HG03558 (cell line): ENCODE results near the gene IL21.
A peak's percentile ranks its signal among the peaks of the same experiment; 100 is the strongest.
"Not testable (repeated sequence)": the region's sequence is repeated elsewhere in the genome, so short reads cannot be mapped to it uniquely, and the experiment has no call there.

Experiments used
- ATAC-seq: cut with Tn5 transposase; IDR thresholded peaks from one replicate; pipeline ENCODE4 v1.9.1; 2021; ENCODE audit warnings: moderate number of reproducible peaks; ENCODE audit not compliant: unreplicated experiment; ENCODE audit errors: extremely low read depth

IL21 gene

DNA sequence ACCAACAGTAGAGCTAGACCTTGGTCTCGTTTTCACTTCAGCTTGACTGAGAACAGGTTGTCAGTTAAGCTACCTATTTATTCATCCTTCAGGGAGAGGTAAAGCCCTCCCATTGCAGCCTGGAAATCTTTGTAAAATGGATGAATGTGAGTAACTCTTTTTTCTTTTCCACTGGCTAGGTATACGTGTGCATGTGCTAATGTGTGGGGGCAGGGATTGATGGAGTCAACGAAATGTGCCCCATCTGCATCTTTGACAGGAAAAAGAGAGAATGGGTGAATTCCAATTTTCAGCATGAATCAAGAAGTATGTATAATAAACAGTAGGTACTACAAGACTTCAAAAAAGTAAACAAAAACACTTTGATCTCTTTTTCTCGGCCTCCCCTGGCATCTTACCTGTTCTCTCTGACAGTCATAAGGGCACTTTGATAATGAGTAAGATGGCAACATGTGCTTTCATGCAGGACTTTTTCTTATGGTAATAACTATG, at the start of gene IL21:
TSS of gene IL21 (minus strand) at position 51 of the 492 bp plus-strand sequence. CDS start 55 bp downstream, outside the sequence.
- ATAC-seq = no peak

DNA sequence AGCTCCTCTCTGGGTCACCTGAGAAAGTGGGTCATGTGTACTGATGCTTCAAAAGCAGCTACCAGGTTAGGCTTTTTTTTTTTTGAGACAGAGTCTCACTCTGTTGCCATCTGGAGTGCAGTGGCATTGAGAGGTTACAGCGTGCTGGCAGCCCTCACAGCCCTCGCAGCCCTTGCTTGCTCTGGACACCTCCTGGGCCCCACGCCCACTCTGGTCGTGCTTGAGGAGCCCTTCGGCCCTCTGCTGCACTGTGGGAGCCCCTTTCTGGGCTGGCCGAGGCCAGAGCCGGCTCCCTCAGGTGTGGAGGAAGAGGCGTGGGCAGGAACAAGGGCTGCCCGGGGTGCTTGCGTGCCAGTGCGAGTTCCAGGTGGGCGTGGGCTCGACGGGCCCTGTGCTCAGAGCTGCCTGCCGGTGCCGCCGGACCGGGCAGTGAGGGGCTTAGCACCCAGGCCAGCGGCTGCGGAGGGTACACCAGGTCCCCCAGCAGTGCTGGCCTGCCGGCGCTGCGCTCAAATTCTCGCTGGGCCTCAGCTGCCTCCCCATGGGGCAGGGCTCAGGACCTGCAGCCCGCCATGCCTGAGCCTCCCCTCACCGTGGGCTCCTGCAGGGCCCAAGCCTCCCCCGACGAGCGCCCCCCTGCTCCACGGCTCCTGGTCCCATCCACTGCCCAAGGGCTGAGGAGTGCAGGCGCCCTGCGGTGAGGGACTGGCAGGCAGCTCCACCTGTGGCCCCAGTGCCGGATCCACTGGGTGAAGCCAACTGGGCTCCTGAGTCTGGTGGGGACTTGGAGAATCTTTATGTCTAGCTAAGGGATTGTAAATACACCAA, 49.3 kb upstream of the IL21 start:
- ATAC-seq = no peak

DNA sequence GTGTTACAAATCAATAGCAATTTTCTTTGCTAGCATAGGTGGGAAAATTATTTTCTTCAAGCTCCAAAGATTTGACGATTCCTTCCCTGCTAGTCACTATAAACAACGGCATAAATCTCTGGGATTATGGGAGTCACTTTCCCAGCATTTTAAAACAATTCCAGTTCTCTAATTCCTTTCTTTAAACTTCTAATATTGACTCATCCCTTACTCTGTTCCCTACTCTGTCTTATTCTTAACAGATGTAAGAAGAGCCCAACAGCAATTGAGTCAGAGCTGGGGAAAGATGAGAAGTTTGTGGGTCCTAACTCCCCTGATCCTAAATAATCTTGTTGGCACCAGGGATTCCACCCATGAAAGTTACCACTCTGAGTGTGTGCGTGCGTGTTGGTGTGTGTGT, 47.4 kb upstream of the IL21 start:
- no peak for ATAC-seq

DNA sequence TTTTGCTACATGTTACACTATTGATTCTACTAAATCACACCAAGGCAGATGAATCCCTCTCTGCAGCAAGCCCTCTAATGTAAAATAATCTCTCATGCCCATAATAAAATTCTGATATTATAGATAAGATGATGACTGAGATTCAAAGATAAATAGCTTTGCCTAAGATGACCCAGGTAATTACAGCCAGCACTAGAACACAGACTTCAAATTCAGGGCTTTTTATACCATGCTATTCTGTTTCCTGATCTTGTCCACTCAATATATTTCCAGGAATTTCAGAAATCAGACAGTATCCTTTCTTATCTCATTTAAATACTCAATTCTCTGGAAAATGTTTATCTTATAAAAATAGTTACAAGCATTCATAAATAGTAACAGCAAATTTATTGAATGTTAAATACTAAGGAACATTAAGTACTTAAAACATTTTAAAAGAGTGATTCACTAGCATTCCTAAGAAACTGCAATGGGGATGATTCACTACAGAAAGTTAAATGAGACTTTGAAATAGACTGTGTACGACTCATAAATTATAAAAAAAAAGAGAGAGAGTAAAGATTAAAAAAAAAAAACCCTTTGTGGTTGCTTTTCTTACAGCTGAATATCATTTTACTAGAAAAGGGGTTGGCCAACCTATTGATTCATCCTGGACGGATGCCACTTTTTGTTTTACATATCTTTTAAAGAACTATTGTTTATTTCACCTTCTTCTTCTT, 45.8 kb upstream of the IL21 start:
- no peak for ATAC-seq

DNA sequence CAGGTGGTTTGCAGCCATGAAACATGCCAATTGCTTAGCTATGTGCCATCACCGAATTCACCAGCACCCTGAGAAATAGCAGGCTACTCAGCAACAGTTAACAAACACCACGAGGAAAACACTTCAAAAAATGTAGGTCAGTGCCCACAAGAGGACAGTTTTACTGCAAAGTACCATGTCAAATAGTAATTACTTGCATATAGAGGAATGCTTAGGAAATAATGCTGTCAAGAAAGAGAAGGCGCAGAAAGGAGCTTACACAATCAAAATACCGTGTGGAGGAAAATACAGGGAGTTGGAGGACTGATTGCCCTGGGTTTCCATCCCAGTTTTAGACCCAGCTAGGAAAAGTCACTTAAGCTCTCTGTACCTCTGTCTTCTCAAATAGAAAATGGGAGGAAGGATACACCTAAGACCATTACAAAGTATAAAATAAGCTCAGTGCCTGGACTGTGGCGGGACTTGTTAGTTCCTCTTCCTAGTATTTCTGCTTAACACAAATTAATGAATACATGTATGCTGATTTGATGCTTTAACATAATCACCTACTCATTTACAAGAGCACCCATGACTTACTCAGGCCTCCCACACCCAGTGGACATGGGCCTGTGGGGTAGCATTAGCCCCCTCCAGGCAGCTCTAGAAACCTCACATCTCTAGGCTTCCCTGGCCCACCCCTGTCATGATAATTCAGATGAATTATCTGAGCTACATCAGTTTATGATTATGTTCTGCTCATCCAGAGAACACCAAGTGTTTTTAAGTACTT, 44.5 kb upstream of the IL21 start:
- no peak for ATAC-seq

DNA sequence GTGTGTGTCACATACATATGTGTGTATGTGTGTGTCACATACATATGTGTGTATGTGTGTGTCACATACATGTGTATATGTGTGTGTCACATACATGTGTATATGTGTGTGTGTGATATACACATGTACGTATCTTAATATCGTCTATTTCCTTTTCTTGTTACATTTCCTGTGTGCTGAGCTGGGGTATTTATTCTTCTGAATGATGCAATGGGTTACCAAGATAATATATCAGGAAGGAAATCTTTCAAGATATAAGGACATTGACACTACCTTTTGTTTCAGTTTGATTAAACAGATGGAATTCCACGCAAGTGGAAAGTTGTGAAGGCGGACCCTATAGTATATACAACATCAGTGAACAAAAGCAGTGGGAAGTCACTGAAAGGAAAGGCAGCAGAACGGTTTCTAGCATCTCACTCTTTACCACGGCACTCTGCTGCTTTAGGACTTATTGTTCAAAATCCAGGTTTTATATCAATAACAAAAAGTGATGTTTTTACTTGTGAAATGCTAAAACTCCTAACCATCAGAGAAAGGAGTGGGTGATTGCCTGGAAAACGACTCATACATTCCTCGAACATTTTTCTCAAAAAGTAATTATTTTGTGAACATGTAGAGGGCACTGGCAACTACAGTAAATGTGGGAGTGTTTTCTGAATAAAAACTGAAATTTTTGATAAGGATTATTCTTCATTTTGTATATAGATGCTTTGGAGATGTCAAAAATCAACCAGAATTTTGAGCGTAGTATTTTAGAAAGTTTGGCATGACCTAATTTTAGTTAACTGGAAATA, 43.1 kb upstream of the IL21 start:
- ATAC-seq = no peak

DNA sequence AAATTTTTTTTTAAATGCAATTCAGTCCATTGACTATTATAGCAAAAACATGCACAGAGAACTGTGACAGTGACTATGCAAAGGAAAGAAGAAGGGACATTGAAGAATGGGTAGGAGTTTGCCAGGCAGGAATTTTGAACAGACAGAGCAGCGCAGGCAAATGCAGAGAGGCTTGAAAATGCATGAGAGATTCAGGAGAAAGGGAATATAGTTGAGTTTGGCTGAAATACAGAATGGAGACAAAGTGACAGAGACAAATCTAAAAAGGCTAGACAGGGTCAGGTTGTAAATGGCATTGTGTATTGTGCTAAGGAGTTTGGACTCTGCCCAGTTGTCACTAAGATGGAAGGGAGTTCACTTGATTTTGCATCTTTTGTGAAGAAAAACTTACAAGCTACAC, 42.4 kb upstream of the IL21 start:
- ATAC-seq = no peak

DNA sequence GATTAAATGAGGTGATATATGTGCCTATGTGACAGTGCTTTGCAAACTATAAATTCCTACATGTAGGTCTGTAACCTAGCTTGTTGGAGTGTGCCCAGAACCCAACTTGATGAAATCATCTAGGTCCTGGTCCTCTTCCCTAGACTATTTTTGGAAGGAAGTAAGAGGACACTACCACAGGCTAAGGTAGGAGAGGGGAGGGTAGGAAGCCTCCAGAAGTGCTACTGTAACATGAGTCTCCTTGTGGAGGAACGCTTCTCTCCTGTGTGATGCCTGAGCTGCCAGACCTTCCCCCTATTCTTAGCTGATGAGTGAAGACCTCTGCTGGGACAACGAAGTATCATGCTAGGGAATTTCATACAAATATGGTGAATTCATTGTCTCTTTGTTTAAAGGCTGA, 41.8 kb upstream of the IL21 start:
- ATAC-seq = no peak

DNA sequence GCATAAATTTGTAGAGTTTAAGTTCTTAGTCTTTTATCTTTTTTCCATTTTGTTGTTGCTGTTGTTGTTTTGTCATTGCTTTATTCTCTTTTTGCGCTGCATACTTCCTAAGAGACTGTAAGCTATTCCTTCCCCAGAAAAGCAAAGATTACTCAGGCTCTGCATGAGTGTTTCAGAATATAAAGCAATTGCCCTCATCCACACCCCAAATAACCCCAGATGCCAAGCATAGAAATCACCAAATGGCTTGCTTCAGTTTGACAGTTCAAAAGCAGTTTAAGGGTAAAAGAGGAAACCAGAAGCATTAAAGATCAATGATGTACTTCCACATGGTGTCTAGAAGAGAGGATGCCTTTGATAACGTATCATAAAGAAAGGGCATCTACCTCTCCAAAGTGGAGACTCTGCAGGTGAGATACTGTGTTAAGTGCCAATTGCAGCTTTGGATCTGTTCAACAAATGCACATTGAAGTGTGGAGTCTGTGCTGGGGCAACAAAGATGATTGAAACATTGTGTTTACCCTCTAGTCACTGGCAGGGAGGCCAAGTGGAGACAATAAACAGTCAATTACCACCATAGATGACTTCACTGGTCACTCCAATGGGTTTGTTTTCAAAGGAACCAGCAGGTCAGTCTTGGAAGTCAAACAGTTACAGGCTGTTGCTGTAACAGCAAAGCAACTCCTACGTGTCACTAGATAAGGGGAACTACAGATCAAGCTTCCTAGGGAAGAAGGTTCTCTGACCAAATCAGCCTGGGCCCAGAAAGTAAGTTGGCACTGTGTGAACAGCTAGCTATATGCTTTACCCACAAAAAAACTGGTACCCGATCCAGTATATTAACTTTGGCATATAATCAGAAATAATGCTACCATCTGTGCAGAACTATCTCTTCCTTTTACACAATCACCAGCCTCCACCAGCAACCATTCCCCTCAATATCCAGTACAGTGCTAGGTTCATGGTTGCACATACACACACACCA, 40.6 kb upstream of the IL21 start:
- ATAC-seq = no peak

DNA sequence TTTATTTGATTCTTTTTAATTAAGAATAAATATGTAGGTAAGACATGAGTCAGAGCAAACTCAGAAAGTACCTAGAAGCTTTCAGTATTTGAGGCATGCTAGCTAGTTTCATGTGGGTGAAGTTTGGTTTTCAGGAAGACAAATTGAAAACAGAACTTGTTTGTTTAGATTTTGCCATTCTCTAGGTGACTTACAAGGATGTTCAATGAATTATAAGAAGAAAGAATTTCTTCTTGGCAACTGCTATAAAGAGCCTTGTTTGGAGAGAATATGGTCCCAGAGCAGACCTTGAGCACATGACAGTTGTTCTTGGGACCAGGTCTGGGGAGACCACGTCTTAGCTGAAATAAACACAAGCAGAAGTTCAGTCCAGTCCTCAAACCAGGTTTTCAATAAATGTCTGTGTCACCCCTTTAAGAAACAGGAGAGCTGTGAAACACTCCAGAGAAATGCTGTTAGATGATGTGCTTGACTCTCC, 38.0 kb upstream of the IL21 start:
- peak; percentile 81 for ATAC-seq

DNA sequence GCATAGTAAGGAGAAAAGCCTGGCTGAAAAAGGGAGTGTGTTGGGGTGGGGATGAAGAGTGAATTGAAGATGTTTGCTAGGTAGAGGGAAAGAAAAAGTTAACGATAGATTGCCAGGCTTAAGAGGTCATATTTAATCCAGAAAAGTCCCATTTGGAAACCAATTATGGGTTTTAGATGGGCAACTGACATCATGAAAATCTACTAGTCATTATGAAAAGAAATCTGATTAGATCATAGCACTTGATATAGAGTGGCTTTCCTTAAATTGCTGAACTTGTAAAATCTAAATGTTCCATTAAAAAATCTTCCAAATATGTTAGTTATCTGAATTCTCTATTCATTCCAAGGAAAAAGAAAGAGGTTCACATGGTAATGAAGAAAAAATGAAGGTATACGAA, 37.5 kb upstream of the IL21 start:
- ATAC-seq = no peak

DNA sequence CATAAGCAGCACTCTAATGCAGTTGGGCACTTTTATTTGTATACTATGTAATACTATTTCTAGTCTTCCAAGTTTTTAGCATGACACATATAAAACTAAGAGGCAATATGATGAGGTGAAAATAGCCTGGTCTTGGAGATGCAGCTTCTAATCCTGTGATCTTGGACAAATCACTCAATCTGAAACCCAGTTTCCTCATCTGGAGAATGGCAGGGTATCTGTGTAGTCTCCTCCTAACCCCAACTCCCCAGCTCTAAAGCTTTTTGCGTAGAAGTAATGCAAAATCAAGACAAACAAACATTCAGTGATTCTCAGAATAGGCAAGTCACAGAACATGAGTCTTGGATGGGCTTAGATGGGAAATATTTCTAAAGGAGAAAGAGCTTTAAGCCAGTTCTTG, 36.7 kb upstream of the IL21 start:
- ATAC-seq = no peak

DNA sequence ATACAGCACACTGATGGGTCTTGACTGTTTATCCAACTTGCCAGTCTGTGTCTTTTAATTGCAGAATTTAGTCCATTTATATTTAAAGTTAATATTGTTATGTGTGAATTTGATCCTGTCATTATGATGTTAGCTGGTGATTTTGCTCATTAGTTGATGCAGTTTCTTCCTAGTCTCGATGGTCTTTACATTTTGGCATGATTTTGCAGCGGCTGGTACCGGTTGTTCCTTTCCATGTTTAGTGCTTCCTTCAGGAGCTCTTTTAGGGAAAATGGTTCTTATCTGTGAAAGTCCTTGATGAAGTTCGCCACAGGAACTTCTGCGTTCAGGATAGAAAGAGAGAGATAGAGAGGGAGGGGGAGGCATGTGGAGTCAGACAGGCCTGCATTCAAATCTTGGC, 35.7 kb upstream of the IL21 start:
- ATAC-seq = not testable (repeated sequence)

DNA sequence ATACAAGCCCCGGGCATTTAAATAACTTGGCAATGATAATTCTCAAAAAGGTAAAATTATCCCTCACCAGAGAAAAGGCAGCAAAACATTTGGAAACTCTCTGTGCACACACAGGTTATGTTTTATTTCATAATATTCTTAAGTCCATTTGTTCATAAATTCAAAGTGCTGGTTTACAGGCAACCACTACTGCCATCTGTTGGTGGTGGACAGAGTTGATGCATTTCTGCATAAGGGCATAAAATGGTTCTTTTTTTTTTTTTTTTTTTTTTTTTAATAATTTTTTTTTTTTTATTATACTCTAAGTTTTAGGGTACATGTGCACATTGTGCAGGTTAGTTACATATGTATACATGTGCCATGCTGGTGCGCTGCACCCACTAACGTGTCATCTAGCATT, 31.5 kb upstream of the IL21 start:
- ATAC-seq = no peak

DNA sequence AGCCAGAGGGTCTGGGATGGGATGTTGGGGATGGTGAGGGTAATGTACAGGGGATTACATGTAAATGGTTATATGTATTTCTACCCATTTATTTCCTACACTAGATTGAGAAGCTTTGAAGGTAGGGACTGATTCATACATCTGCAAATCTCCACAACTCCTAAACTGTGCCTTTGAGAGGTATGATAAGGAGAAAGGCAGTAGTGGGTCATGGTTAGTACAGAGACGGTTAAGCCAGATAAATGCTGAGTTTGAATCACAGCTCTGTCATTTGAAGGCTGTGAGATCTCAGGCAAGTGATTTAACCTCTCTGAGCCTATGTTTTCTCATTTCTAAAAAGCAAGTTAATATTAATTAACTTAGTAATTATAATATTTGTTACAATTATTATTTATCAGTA, 29.3 kb upstream of the IL21 start:
- ATAC-seq = no peak

DNA sequence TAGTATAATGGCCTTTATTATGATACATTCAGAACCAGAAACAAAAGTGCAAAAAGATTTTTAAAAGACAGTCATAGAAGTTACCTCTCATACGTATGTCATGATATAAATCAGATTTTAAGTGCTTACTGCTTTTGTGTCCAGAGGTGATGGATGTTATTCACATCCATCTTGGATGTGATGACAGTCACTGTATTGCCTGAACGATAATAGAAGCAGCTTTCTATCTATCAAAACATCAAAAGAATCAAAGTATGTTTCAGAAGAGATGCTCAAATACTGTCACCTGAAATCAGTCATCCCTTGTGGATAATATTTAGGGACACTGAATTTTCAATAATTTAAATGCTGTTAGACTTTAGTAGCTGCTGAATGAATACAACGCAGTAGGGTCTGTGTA, 26.8 kb upstream of the IL21 start:
- ATAC-seq = no peak

DNA sequence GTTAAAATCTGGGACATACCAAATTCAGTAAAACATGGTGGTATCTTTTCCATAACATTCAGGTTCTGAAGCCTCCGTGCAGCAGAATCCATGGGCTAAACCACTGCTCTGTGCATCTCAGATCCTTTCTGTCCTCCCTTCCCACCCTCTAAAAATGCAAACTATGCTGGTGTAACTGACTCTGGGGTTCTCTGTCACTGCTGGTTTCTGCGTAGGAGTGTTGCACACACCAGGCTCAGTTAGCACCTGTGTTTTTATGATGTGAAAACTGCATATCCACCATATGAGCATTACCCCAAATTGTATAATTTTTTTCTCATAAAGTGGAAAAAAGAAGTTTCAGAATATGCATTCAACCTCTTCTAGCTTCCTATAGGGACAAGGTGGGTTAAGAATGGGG, 22.4 kb upstream of the IL21 start:
- no peak for ATAC-seq

DNA sequence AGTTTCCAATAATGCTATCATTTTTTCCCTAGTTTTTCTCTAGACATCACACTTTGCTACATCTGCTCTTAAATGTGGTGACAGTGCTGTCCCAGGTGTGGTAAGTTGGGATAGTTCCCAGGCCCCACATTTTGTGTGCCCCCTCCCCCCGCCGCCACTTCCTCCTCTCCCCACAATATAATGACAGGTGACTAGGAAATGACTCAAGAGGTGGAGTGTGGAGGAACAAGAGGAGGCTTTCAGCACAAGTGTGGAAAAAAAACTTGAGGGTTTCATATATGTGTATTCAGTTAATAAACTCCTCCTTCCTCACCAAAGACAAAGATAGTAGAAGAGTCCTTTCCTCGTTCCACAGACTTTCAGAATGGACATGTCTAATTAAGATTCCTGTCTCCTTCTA, 18.3 kb upstream of the IL21 start:
- no peak for ATAC-seq

DNA sequence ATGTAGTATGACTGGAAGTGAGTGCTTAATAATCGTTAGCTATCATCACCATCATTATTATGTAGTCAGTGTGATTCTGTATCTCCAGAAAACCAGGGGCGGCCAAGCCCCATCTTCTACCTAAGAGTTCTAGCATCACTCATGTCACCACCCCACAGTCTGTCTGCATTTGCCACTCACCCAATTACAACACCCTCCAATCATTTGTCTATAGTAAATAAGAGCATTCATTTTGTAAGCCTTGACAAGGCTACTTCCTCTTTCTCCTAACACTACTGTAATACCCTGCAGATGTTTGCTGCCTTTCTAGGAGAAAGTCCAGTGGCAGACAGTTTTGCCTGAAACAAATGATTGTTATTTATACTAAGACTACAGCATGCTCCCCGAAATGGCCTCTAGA, 15.8 kb upstream of the IL21 start:
- ATAC-seq = no peak
